ENCODE data around the gene VARS1.
A peak's percentile ranks its signal among the peaks of the same experiment; 100 is the strongest.
"Not testable (repeated sequence)": the region's sequence is repeated elsewhere in the genome, so short reads cannot be mapped to it uniquely, and the experiment has no call there.

Gene VARS1

GRCh38 chr6:31805939-31806469 is 10.5 kb upstream of the VARS1 start:
- Histone ChIP-seq H3K9me3 (ENCODE audit: insufficient read depth, low read depth, low read length) (no peaks in the 10 kb centered on the region), H3K4me3 (ENCODE audit: low read length) (peak overlapping the region; percentile 94), H3K4me1 (ENCODE audit: insufficient read depth, low read length) (peaks cover 6% of the 10 kb centered on the region; the same call in 1 of the 2 replicates), H3K9ac (ENCODE audit: low read depth, low read length) (peak overlapping the region; percentile 95), H3K27me3 (ENCODE audit: insufficient read depth, low read length) (no peaks in the 10 kb centered on the region), H3K36me3 (ENCODE audit: insufficient read depth, low read length) (peaks cover 34% of the 10 kb centered on the region), H3K27ac (ENCODE audit: low read depth, low read length) (peak overlapping the region; percentile 98)
- 23% methylated on average over 7 of the region's 7 CpGs for WGBS

GRCh38 chr6:31801031-31801927 is 5.7 kb upstream of the VARS1 start:
- H3K4me1 ChIP-seq (ENCODE audit: insufficient read depth, low read length); H3K27me3 ChIP-seq (ENCODE audit: insufficient read depth, low read length); H3K9me3 ChIP-seq (ENCODE audit: insufficient read depth, low read depth, low read length); H3K4me3 ChIP-seq (ENCODE audit: low read length); H3K27ac ChIP-seq (ENCODE audit: low read depth, low read length); H3K9ac ChIP-seq (ENCODE audit: low read depth, low read length): not testable (repeated sequence)
- 94% methylated on average over 7 of the region's 8 CpGs for WGBS
- peaks cover 59% of the 10 kb centered on the region for H3K36me3 ChIP-seq (ENCODE audit: insufficient read depth, low read length)

GRCh38 chr6:31799781-31800180 is 4.2 kb upstream of the VARS1 start:
- Histone ChIP-seq H3K4me3 (ENCODE audit: low read length) (no peak overlapping the region), H3K9ac (ENCODE audit: low read depth, low read length) (no peak overlapping the region), H3K36me3 (ENCODE audit: insufficient read depth, low read length) (peaks cover 59% of the 10 kb centered on the region), H3K27me3 (ENCODE audit: insufficient read depth, low read length) (no peaks in the 10 kb centered on the region), H3K4me1 (ENCODE audit: insufficient read depth, low read length) (no peaks in the 10 kb centered on the region), H3K9me3 (ENCODE audit: insufficient read depth, low read depth, low read length) (no peaks in the 10 kb centered on the region), H3K27ac (ENCODE audit: low read depth, low read length) (no peak overlapping the region)
- 97% methylated on average over 11 of the region's 12 CpGs for WGBS

- Histone ChIP-seq H3K27ac (ENCODE audit: low read depth, low read length) (no peak overlapping the region), H3K4me3 (ENCODE audit: low read length) (no peak overlapping the region), H3K9me3 (ENCODE audit: insufficient read depth, low read depth, low read length) (no peaks in the 10 kb centered on the region), H3K9ac (ENCODE audit: low read depth, low read length) (no peak overlapping the region), H3K36me3 (ENCODE audit: insufficient read depth, low read length) (peaks cover 49% of the 10 kb centered on the region), H3K27me3 (ENCODE audit: insufficient read depth, low read length) (no peaks in the 10 kb centered on the region), H3K4me1 (ENCODE audit: insufficient read depth, low read length) (0 out of 2 replicates have a peak, but pooled peaks cover 5% of the 10 kb centered on the region)
- WGBS = 92% methylated on average over 5 of the region's 5 CpGs
Observed at GRCh38 chr6:31797588-31797987, 2.0 kb upstream of the VARS1 start.

- H3K27ac ChIP-seq (ENCODE audit: low read depth, low read length) = no peak overlapping the region
Observed at GRCh38 chr6:31796993-31797385, 1.4 kb upstream of the VARS1 start.

GRCh38 chr6:31794866-31795615 is 511 bp downstream of the VARS1 start:
- peaks cover 55% of the 10 kb centered on the region for H3K36me3 ChIP-seq (ENCODE audit: insufficient read depth, low read length)
- WGBS = 1% methylated on average over 39 of the region's 44 CpGs
- peak overlapping the region; percentile 96 for H3K4me3 ChIP-seq (ENCODE audit: low read length)
- H3K27ac ChIP-seq (ENCODE audit: low read depth, low read length) = peak overlapping the region; percentile 94
- 0 out of 2 replicates have a peak, but pooled peaks cover 5% of the 10 kb centered on the region for H3K4me1 ChIP-seq (ENCODE audit: insufficient read depth, low read length)
- no peaks in the 10 kb centered on the region for H3K9me3 ChIP-seq (ENCODE audit: insufficient read depth, low read depth, low read length)
- no peaks in the 10 kb centered on the region for H3K27me3 ChIP-seq (ENCODE audit: insufficient read depth, low read length)
- H3K9ac ChIP-seq (ENCODE audit: low read depth, low read length) = peak overlapping the region; percentile 98

More at GRCh38 chr6:31796993-31797385, 1.4 kb upstream of the VARS1 start:
- Histone ChIP-seq H3K9me3 (ENCODE audit: insufficient read depth, low read depth, low read length) (no peaks in the 10 kb centered on the region), H3K4me1 (ENCODE audit: insufficient read depth, low read length) (0 out of 2 replicates have a peak, but pooled peaks cover 5% of the 10 kb centered on the region), H3K27me3 (ENCODE audit: insufficient read depth, low read length) (no peaks in the 10 kb centered on the region), H3K4me3 (ENCODE audit: low read length) (no peak overlapping the region), H3K36me3 (ENCODE audit: insufficient read depth, low read length) (peaks cover 49% of the 10 kb centered on the region), H3K9ac (ENCODE audit: low read depth, low read length) (no peak overlapping the region)
- 98% methylated on average over 2 of the region's 2 CpGs for whole genome bisulfite sequencing

- Histone ChIP-seq H3K4me3 (ENCODE audit: low read length) (peak overlapping the region; percentile 96), H3K9ac (ENCODE audit: low read depth, low read length) (peak overlapping the region; percentile 98), H3K9me3 (ENCODE audit: insufficient read depth, low read depth, low read length) (no peaks in the 10 kb centered on the region), H3K27me3 (ENCODE audit: insufficient read depth, low read length) (no peaks in the 10 kb centered on the region), H3K4me1 (ENCODE audit: insufficient read depth, low read length) (0 out of 2 replicates have a peak, but pooled peaks cover 5% of the 10 kb centered on the region), H3K36me3 (ENCODE audit: insufficient read depth, low read length) (peaks cover 58% of the 10 kb centered on the region), H3K27ac (ENCODE audit: low read depth, low read length) (peak overlapping the region; percentile 94; the same call in 1 of the 2 replicates)
- WGBS = 13% methylated on average over 7 of the region's 7 CpGs
Observed at GRCh38 chr6:31794294-31794865, 1.2 kb downstream of the VARS1 start.

- WGBS = 93% methylated on average over 6 of the region's 6 CpGs
- H3K27ac ChIP-seq (ENCODE audit: low read depth, low read length); H3K27me3 ChIP-seq (ENCODE audit: insufficient read depth, low read length); H3K9me3 ChIP-seq (ENCODE audit: insufficient read depth, low read depth, low read length); H3K4me1 ChIP-seq (ENCODE audit: insufficient read depth, low read length): not testable (repeated sequence)
- peaks cover 60% of the 10 kb centered on the region for H3K36me3 ChIP-seq (ENCODE audit: insufficient read depth, low read length)
- peak overlapping the region; percentile 98; the same call in 1 of the 2 replicates for H3K9ac ChIP-seq (ENCODE audit: low read depth, low read length)
- H3K4me3 ChIP-seq (ENCODE audit: low read length) = peak overlapping the region; percentile 96
Observed at GRCh38 chr6:31793927-31794245, 1.7 kb downstream of the VARS1 start.

- Histone ChIP-seq H3K36me3 (ENCODE audit: insufficient read depth, low read length) (peaks cover 54% of the 10 kb centered on the region), H3K9ac (ENCODE audit: low read depth, low read length) (no peak overlapping the region), H3K27ac (ENCODE audit: low read depth, low read length) (no peak overlapping the region), H3K27me3 (ENCODE audit: insufficient read depth, low read length) (no peaks in the 10 kb centered on the region), H3K9me3 (ENCODE audit: insufficient read depth, low read depth, low read length) (no peaks in the 10 kb centered on the region), H3K4me1 (ENCODE audit: insufficient read depth, low read length) (0 out of 2 replicates have a peak, but pooled peaks cover 5% of the 10 kb centered on the region), H3K4me3 (ENCODE audit: low read length) (no peak overlapping the region)
- 96% methylated on average over 12 of the region's 12 CpGs for WGBS
Observed at GRCh38 chr6:31792761-31793171, 2.8 kb downstream of the VARS1 start.

- WGBS = 100% methylated on average over 2 of the region's 3 CpGs
- H3K4me1 ChIP-seq (ENCODE audit: insufficient read depth, low read length) = 0 out of 2 replicates have a peak, but pooled peaks cover 5% of the 10 kb centered on the region
- no peak overlapping the region for H3K27ac ChIP-seq (ENCODE audit: low read depth, low read length)
- H3K9ac ChIP-seq (ENCODE audit: low read depth, low read length) = no peak overlapping the region
- H3K4me3 ChIP-seq (ENCODE audit: low read length) = no peak overlapping the region
- no peaks in the 10 kb centered on the region for H3K27me3 ChIP-seq (ENCODE audit: insufficient read depth, low read length)
- peaks cover 53% of the 10 kb centered on the region for H3K36me3 ChIP-seq (ENCODE audit: insufficient read depth, low read length)
- H3K9me3 ChIP-seq (ENCODE audit: insufficient read depth, low read depth, low read length) = no peaks in the 10 kb centered on the region
Observed at GRCh38 chr6:31792090-31792374, 3.5 kb downstream of the VARS1 start.
